ENCODE measurements around the gene HSD17B1.

DNA sequence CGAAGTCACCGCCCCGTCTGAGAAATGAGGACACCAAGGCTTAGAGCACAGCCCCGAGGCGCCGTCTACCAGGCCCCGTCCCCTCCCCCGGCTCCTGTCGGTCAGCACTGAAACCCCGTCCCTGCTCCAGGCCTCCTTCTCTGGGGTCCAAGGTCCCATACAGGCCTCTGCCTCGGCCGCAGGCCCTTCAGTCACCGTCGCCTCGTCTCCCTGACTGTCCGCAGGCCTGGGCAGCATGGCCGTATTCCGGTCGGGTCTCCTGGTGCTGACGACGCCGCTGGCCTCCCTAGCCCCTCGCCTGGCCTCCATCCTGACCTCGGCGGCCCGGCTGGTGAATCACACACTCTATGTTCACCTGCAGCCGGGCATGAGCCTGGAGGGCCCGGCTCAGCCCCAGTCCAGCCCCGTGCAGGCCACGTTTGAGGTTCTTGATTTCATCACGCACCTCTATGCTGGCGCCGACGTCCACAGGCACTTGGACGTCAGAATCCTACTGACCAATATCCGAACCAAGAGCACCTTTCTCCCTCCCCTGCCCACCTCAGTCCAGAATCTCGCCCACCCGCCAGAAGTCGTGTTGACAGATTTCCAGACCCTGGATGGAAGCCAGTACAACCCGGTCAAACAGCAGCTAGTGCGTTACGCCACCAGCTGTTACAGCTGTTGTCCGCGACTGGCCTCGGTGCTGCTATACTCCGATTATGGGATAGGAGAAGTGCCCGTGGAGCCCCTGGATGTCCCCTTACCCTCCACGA is 9.8 kb downstream of the HSD17B1 start:
- TF ChIP-seq, protein P1, sequence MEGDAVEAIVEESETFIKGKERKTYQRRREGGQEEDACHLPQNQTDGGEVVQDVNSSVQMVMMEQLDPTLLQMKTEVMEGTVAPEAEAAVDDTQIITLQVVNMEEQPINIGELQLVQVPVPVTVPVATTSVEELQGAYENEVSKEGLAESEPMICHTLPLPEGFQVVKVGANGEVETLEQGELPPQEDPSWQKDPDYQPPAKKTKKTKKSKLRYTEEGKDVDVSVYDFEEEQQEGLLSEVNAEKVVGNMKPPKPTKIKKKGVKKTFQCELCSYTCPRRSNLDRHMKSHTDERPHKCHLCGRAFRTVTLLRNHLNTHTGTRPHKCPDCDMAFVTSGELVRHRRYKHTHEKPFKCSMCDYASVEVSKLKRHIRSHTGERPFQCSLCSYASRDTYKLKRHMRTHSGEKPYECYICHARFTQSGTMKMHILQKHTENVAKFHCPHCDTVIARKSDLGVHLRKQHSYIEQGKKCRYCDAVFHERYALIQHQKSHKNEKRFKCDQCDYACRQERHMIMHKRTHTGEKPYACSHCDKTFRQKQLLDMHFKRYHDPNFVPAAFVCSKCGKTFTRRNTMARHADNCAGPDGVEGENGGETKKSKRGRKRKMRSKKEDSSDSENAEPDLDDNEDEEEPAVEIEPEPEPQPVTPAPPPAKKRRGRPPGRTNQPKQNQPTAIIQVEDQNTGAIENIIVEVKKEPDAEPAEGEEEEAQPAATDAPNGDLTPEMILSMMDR (IDR thresholded peaks at IDR 0.05): no peak
- TF ChIP-seq POLR2AphosphoS5 (IDR thresholded peaks at IDR 0.05): no peak
- no peak for TF ChIP-seq EP300 (IDR thresholded peaks at IDR 0.05)

Measured in upper lobe of left lung (tissue), 4 donors.